Limb (tissue), 2 donors: ENCODE results near the gene GPC3.

ENCODE experiments used
- DNase-seq, 2 donors: peaks; one replicate each; pipeline ENCODE4 v3.0.0-alpha.2; 2016; ENCODE audit errors: extremely low spot score in 2 of 2

Gene GPC3

GRCh38 chrX:133970076-133970475 lies 15.3 kb downstream of the GPC3 start:
- DNase-seq = no peak

- no peak for DNase-seq
These were observed 16.2 kb downstream of the GPC3 start for GRCh38 chrX:133969191-133969590.

DNA sequence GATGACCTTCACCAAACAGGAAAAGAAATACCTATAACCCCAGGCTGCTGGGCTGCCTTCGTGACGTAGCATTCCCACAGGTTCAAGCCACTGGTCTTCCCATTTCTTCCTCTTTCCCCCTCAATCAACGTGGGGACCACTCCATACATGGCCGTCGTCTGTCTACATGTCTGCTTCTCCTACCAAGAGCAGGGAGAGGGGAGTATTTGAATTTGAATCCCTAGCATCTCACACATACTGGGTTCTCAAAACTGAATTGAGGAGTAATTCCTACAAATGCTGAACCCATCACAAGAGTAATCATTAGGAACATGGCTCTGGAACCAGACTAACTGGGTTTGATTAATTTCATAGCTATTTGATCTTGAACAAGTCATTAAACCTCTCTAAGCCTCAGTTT lies 17.3 kb downstream of the GPC3 start:
- DNase-seq = no peak

- DNase-seq = no peak
These were observed 19.2 kb downstream of the GPC3 start for GRCh38 chrX:133966199-133966598.

GRCh38 chrX:133965321-133965720 lies 20.1 kb downstream of the GPC3 start:
- DNase-seq = no peak

DNA sequence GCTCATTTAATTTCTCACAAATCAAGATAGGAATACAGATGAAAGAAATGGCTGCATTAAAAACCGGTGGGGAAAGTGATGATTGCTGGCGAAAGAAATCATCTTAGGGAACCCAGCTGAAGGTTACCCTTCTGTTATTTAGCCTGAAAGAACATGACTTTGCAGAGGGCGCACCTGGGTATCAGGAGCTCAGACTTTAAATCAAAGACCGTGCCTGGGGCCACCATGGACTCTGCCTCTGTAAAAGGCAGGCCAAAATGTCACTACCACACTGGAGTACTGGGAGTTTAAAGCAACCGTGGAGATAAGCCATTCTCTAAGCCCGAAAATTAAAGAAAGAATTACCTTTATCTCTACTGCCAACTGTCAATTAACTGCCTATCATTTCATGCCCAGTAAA lies 24.3 kb downstream of the GPC3 start:
- DNase-seq = no peak

DNA sequence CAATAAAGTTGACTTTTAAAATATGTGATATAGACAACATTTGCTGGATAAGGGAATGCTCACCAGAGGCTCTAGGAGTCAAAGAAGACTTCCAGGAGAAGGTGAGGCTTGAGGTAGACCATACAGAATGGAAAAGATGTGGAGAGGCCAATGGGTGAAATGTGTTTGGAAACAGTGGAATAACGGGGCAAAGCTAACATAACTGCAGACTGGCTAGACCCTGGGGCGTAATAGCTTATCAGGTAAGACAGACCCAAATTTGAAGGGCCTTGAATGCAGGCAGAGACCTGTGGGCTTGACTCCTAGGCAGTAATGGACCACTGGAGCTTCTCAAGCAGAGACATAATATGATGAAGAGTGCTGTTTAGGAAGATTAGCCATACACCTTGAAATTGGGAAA lies 25.4 kb downstream of the GPC3 start:
- no peak for DNase-seq

DNA sequence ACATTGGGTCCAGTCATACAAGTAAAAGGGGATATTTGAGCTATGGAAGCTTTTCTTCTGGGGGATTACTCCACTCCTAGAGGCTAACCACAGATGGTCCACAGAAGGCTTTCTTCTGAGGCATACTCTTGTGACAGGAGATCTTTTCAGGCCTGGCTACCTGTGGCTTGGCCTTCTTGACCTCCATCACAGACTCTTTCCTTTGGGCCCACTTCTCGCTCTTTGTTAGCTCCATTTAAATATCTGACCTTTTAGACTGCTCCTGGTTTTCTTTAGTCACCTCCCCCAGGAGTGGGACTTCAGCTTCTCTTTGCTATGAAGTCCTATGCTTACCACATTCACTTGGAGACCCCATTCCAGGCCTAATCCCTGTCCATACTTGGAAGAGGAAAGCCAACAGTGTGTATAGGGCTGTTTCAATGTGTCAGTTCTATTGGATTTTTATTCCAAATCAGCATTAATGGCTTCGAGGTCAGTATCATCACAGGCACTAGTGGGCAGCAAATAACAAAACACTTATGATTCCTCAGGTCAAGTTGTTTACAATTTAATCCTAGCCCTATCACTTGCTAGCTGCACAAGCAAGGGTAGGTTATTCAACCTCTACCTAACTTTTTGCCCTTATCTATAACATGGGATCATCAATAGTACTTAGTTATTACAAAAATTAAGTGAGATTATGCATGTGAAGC lies 26.3 kb downstream of the GPC3 start:
- DNase-seq = no peak

- DNase-seq = no peak
These were observed 28.6 kb downstream of the GPC3 start for GRCh38 chrX:133956570-133957340.

DNA sequence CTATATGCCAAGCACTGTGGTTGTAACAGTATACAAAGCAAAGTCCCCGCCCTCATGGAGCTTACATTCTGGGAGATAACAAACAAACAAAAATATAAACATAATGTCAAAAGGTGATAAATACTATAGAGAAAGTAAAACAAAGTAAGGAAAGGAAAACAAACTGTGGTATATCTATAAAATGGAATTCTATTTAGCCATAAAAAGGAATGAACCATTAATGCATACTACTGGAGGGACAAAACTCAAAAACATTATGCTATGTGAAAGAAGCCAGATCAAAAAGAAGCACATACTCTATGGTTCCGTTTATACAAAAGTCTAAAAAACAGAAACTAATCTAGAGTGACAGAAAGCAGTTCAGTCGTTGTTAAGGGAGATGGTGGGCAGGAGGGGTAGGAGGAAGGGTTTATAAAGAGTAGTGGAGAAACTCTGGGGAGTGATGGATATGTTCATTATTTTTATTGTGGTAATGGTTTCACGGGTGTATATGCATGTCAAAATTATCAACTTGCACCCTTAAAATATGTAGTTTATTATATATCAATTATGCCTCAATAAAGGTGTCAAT lies 31.5 kb downstream of the GPC3 start:
- DNase-seq = no peak

GRCh38 chrX:133953078-133953477 lies 32.3 kb downstream of the GPC3 start:
- no peak for DNase-seq

GRCh38 chrX:133951098-133951497 lies 34.3 kb downstream of the GPC3 start:
- DNase-seq = no peak

DNA sequence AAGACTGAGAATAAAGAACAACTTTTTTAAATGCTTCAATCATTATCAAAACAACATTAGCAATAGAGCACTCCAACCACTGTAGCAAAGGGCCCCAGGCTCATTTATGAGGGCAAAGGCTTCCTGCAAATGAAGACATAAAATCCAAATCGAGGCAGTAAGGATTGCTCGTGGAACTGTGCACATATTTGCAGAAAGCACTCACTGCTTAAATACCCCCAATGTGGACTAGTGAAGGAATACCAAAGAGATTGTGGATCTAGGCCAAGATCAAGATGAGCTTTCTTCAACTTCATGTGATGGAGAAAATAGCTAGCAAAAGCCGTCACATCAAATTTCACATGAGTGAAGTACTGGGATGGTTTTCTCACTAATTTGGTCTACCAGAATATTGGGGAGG lies 35.2 kb downstream of the GPC3 start:
- DNase-seq = no peak

DNA sequence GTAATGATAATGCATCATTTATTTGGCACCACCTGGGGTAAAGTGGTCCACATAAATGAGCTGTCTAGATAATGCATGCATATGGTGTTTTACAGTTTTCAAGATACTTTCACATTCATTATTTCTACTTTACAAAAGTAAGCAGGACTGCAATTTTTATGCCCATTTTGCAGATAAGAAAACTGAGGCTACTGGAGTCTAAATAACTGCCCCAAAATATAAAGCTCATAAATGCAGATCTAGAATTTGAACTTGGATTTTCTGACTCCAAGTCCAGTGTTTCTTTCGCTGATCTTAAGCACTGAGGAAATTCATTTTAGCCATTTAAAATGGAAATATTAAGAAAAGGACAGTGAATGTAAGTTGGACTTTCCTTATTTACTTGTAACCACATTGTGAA lies 36.5 kb downstream of the GPC3 start:
- no peak for DNase-seq

GRCh38 chrX:133947996-133948395 lies 37.4 kb downstream of the GPC3 start:
- DNase-seq = no peak

- DNase-seq = no peak
These were observed 38.4 kb downstream of the GPC3 start for GRCh38 chrX:133947022-133947421.

GRCh38 chrX:133943507-133943906 lies 41.9 kb downstream of the GPC3 start:
- no peak for DNase-seq

- no peak for DNase-seq
These were observed 45.6 kb downstream of the GPC3 start for GRCh38 chrX:133939655-133940302.

- no peak for DNase-seq
These were observed 46.9 kb downstream of the GPC3 start for GRCh38 chrX:133938530-133938929.

DNA sequence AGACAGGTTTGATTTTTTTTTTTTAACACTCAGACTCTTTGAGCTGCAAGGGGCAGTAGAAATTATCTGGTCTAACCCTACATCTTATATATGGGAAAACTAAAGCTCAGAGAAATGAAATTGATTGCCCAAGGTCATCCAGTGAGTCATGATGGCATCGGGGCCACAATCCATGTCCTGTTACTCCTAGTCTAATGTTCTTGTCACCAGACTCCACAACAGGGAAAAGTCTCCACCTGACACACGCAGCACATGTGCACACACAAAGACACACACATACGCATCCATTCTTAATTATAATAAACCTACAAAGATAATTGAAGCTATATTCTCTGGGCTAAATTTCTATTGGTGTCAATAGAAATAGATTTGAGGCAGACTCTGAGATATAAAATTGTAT lies 48.4 kb downstream of the GPC3 start:
- no peak for DNase-seq

- no peak for DNase-seq
These were observed 50.3 kb downstream of the GPC3 start for GRCh38 chrX:133935076-133935475.

DNA sequence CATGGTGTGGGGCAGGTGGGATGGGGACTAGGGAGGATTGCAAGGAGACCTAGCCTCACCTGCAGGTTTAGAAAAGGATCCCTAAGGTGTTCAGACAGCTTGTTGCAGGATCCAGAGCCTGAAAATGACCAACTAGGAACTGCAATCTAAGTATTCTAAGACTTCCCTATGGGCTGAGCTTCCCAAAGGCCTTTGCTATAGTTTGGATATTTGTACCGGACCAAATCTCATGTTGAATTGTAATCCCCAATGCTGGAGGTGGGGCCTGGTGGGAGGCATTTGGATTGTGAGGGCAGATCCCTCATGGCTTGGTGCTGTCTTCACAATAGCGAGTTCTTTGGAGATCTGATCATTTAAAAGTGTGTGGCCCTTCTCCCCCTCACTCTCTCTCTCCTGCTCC lies 52.1 kb downstream of the GPC3 start:
- no peak for DNase-seq
